ENCODE measurements around the gene PRKCA.

GRCh38 chr17:66571745-66572144, 269.3 kb downstream of the PRKCA start:
- TF ChIP-seq CTCF (IDR thresholded peaks at IDR 0.05) (no peak), POLR2A (IDR thresholded peaks at IDR 0.05; ENCODE audit: low read depth) (no peak), POLR2AphosphoS5 (IDR thresholded peaks at IDR 0.05) (no peak)
